Thyroid gland (tissue), 4 donors: ENCODE data around the gene RAD52. TPM values are rescaled to one million over a fixed set of nuclear protein-coding genes. Genes with fewer than 3 reads are reported as not detected.

Source experiments
- DNase-seq, 2 donors: peaks; one replicate each; pipeline ENCODE4 v3.0.0-alpha.2; 2019
- H3K27ac ChIP-seq, 3 donors: fragments of 200-600 bp; sonication (generic); 1 replicate in 2 of 3; 2 replicates in 1 of 3; pipeline ENCODE4 v1.5.1; 2016 to 2019; ENCODE audit warnings: mild to moderate bottlenecking in 1 of 3, moderate library complexity in 1 of 3
- H3K27me3 ChIP-seq: fragments of 200-600 bp; sonication (generic); one replicate; pipeline ENCODE4 v1.5.1; 2019
- H3K36me3 ChIP-seq, 2 donors: fragments of 200-600 bp; sonication (generic); one replicate each; pipeline ENCODE4 v1.5.1; 2016 to 2019
- H3K4me1 ChIP-seq, 2 donors: fragments of 200-600 bp; sonication (generic); one replicate each; pipeline ENCODE4 v1.5.1; 2017 to 2019
- H3K4me3 ChIP-seq, 3 donors: fragments of 200-600 bp; sonication (generic); replicated peaks in 1 of 3; 1 replicate in 2 of 3; 2 replicates in 1 of 3; pipeline ENCODE4 v1.5.1; 2016; ENCODE audit warnings: mild to moderate bottlenecking in 1 of 3
- H3K9me3 ChIP-seq: fragments of 200-600 bp; sonication (generic); one replicate; pipeline ENCODE4 v1.5.1; 2017
- POLR2A ChIP-seq, 2 donors: fragments of 450-650 bp; IDR thresholded peaks; one replicate each; pipeline ENCODE4 v1.6.1; 2017; ENCODE audit warnings: antibody characterized with exemption in 2 of 2, mild to moderate bottlenecking in 2 of 2, moderate library complexity in 1 of 2
- WGBS, 2 donors: methylation state at CpG; one replicate each; pipeline ENCODE4 v1.1.5; 2017; 5-methylcytosine and 5-hydroxymethylcytosine counted together
- intact Hi-C: fragments of 100-400 bp; cut with DNase I; formaldehyde crosslinking; loops from one replicate; pipeline ENCODE4 v1.15.1; 2023
- total RNA-seq, 4 donors: library from RNA; depleted of rRNA; stranded (reverse); fragments of >200 nt; gene quantifications; one replicate each; pipeline ENCODE4 v1.2.3, GENCODE V29; 2016
- TF ChIP-seq, protein P1 (sequence below), 6 experiments: fragments of 200-600 bp in 3 of 6; fragments of 450-650 bp in 3 of 6; sonication (generic) in 3 of 6; IDR thresholded peaks; one replicate each; pipeline ENCODE4 v1.5.1; 2016 to 2019; ENCODE audit warnings: antibody characterized with exemption in 6 of 6, mild to moderate bottlenecking in 2 of 6, inconsistent platforms in 1 of 6, moderate library complexity in 1 of 6

Gene RAD52
- total RNA-seq, 4 donors from 2014 or later, result 27.4 to 35.1 (median 31.0) TPM

DNA sequence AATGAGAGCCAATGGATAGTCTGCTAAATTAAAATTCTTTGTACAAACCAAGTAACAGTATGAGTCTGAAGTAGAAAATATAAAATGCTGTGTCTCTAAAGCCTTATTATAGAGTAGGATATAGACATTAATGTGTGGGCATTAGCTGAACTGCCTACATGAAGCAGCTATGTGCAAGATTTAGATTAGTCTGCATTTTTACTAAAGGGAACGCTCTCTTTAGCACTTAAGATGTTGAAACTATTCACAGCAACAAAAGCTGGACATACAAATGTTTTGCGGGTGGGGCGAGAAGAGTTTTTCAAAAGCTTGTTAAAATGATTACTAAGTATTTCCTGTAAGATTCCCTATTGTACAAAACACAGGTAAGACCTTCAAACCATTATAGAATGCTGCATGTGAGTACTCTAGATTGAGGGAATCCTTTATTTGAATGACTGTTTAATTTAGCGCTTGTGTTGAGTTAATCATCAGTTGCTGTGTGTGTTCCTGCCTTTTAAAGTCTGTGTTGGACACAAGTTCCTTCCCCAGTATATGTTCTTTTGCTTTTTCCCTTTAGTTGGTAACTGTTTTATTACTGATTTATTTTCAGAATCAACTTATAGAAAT, 87.1 kb downstream of the RAD52 start:
- H3K9me3 ChIP-seq, result no peaks in the 10 kb centered on the region
- H3K27ac ChIP-seq, result peak overlapping the region in 1 of 3 donors; percentile 11
- H3K27me3 ChIP-seq, result no peaks in the 10 kb centered on the region
- TF ChIP-seq, protein P1, sequence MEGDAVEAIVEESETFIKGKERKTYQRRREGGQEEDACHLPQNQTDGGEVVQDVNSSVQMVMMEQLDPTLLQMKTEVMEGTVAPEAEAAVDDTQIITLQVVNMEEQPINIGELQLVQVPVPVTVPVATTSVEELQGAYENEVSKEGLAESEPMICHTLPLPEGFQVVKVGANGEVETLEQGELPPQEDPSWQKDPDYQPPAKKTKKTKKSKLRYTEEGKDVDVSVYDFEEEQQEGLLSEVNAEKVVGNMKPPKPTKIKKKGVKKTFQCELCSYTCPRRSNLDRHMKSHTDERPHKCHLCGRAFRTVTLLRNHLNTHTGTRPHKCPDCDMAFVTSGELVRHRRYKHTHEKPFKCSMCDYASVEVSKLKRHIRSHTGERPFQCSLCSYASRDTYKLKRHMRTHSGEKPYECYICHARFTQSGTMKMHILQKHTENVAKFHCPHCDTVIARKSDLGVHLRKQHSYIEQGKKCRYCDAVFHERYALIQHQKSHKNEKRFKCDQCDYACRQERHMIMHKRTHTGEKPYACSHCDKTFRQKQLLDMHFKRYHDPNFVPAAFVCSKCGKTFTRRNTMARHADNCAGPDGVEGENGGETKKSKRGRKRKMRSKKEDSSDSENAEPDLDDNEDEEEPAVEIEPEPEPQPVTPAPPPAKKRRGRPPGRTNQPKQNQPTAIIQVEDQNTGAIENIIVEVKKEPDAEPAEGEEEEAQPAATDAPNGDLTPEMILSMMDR (IDR thresholded peaks at IDR 0.05), result no peak
- no peak for TF ChIP-seq POLR2A (IDR thresholded peaks at IDR 0.05)
- intact Hi-C loops, result no loop called here
- DNase-seq, result peak in 1 of 2 donors; percentile 19
- H3K4me3 ChIP-seq, result no peak overlapping the region
- H3K4me1 ChIP-seq, result peaks cover 12 to 14% of the 10 kb centered on the region in 2 donors
- WGBS, 2 donors, result 48 to 67% methylated on average over 4 of the region's 4 CpGs
- peaks cover 0 to 10% of the 10 kb centered on the region in 2 donors for H3K36me3 ChIP-seq

Other genes with a start within 250 kb of the RAD52 start
- 100 to 1,000 TPM in 2 of 4 donors, 10 to 100 TPM in 2; 90.0 to 211 (median 109) TPM for gene WNK1, start 197.1 kb downstream of the RAD52 start, total RNA-seq
- gene ERC1, start 41.5 kb upstream of the RAD52 start, total RNA-seq, result 10 to 100 TPM; 39.8 to 84.2 (median 75.8) TPM